ENCODE results near the gene STX2.

- no peak for TF ChIP-seq CTCF (IDR thresholded peaks at IDR 0.05; ENCODE audit: low read length)
- no peak for TF ChIP-seq EZH2phosphoT487 (IDR thresholded peaks at IDR 0.05; ENCODE audit: low read length)
Measured at GRCh38 chr12:130742716-130743115, 96.3 kb downstream of the STX2 start.
